22Rv1 (cell line): ENCODE results near the gene PLEKHA6.

Source experiments
- H3K27ac ChIP-seq: fragments of 450-650 bp; 2 replicates; pipeline ENCODE4 v1.5.1; 2017
- CTCF ChIP-seq: fragments of 450-650 bp; IDR thresholded peaks from 2 replicates; pipeline ENCODE4 v1.5.1; 2017; ENCODE audit warnings: mild to moderate bottlenecking
- ZFX ChIP-seq: fragments of 450-650 bp; IDR thresholded peaks from 2 replicates; pipeline ENCODE4 v1.6.1; 2017; ENCODE audit warnings: antibody characterized with exemption, borderline replicate concordance

The PLEKHA6 gene

GRCh38 chr1:204348242-204348641 is 11.5 kb downstream of the PLEKHA6 start:
- no peak for TF ChIP-seq CTCF
- TF ChIP-seq ZFX, result no peak
- H3K27ac ChIP-seq, result peak overlapping the region; percentile 39

GRCh38 chr1:204345941-204346645 is 13.6 kb downstream of the PLEKHA6 start:
- no peak for TF ChIP-seq ZFX
- TF ChIP-seq CTCF, result no peak
- no peak overlapping the region for H3K27ac ChIP-seq

GRCh38 chr1:204345438-204345841 is 14.3 kb downstream of the PLEKHA6 start:
- H3K27ac ChIP-seq, result no peak overlapping the region

GRCh38 chr1:204344665-204345355 is 14.9 kb downstream of the PLEKHA6 start:
- no peak overlapping the region for H3K27ac ChIP-seq
- no peak for TF ChIP-seq CTCF
- no peak for TF ChIP-seq ZFX

More at GRCh38 chr1:204345438-204345841, 14.3 kb downstream of the PLEKHA6 start:
- TF ChIP-seq ZFX, result no peak
- TF ChIP-seq CTCF, result no peak

- no peak overlapping the region for H3K27ac ChIP-seq
- TF ChIP-seq CTCF, result no peak
- no peak for TF ChIP-seq ZFX
Measured at GRCh38 chr1:204343802-204344201, 15.9 kb downstream of the PLEKHA6 start.

GRCh38 chr1:204343247-204343646 is 16.5 kb downstream of the PLEKHA6 start:
- no peak for TF ChIP-seq CTCF
- TF ChIP-seq ZFX, result no peak
- H3K27ac ChIP-seq, result no peak overlapping the region

GRCh38 chr1:204342310-204342709 is 17.4 kb downstream of the PLEKHA6 start:
- TF ChIP-seq CTCF (no peak), ZFX (no peak)
- no peak overlapping the region for H3K27ac ChIP-seq
